Esophagus muscularis mucosa (tissue), 4 donors: ENCODE measurements around the gene DGLUCY.

Source experiments
- EP300 ChIP-seq: sonication (generic); formaldehyde crosslinking; IDR thresholded peaks from one replicate; pipeline ENCODE4 v1.6.1; 2017; ENCODE audit warnings: antibody characterized with exemption
- POLR2A ChIP-seq: fragments of 450-650 bp; IDR thresholded peaks from one replicate; pipeline ENCODE4 v1.6.1; 2017; ENCODE audit warnings: antibody characterized with exemption, moderate library complexity, mild to moderate bottlenecking, low read depth
- POLR2AphosphoS5 ChIP-seq, 2 donors: sonication (generic); formaldehyde crosslinking; IDR thresholded peaks; one replicate each; pipeline ENCODE4 v1.6.1; 2017; ENCODE audit warnings: antibody characterized with exemption in 2 of 2
- TF ChIP-seq, protein P1 (sequence below), 3 experiments: fragments of 200-600 bp in 2 of 3; fragments of 450-650 bp in 1 of 3; sonication (generic) in 2 of 3; IDR thresholded peaks; one replicate each; pipeline ENCODE4 v1.5.1; 2017 to 2019; ENCODE audit warnings: antibody characterized with exemption in 3 of 3, mild to moderate bottlenecking in 2 of 3, moderate library complexity in 1 of 3

DNA sequence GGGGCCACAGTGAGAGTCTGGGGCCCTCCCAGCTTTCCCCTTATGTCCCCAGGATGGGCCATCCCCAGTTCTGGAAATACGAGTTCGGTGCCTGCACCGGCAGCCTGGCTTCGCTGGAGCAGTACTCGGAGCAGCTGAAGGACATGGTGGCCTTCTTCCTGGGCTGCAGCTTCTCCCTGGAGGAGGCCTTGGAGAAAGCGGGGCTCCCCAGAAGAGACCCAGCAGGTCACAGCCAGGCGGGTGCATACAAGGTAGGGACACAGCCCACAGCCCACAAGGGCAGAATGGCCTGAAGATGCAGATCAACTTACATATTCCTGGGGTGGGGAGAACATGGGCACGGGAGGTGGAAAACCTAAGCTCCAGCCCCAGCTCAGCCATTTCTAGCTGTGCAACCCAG is 56.1 kb downstream of the DGLUCY start:
- TF ChIP-seq POLR2AphosphoS5 (IDR thresholded peaks at IDR 0.05) = no peak
- TF ChIP-seq, protein P1, sequence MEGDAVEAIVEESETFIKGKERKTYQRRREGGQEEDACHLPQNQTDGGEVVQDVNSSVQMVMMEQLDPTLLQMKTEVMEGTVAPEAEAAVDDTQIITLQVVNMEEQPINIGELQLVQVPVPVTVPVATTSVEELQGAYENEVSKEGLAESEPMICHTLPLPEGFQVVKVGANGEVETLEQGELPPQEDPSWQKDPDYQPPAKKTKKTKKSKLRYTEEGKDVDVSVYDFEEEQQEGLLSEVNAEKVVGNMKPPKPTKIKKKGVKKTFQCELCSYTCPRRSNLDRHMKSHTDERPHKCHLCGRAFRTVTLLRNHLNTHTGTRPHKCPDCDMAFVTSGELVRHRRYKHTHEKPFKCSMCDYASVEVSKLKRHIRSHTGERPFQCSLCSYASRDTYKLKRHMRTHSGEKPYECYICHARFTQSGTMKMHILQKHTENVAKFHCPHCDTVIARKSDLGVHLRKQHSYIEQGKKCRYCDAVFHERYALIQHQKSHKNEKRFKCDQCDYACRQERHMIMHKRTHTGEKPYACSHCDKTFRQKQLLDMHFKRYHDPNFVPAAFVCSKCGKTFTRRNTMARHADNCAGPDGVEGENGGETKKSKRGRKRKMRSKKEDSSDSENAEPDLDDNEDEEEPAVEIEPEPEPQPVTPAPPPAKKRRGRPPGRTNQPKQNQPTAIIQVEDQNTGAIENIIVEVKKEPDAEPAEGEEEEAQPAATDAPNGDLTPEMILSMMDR (IDR thresholded peaks at IDR 0.05) = no peak
- no peak for TF ChIP-seq EP300
- TF ChIP-seq POLR2A = no peak
